ENCODE measurements around the gene JAG2. TPM values are rescaled to one million over a fixed set of nuclear protein-coding genes. Genes with fewer than 3 reads are reported as not detected.

JAG2 gene
- total and polyA plus RNA-seq, 2 experiments from 2014 or later = 1.5 TPM; not detected in 1

GRCh38 chr14:105145381-105146180 lies 23.0 kb downstream of the JAG2 start:
- Histone ChIP-seq H3K4me2 (ENCODE audit: unreplicated experiment) (no peak overlapping the region), H3K4me3 (no peak overlapping the region), H3K27ac (no peak overlapping the region), H4K20me1 (ENCODE audit: insufficient read depth) (no peaks in the 10 kb centered on the region), H2AFZ (no peak overlapping the region), H3K4me1 (ENCODE audit: insufficient read depth) (no peaks in the 10 kb centered on the region), H3K9ac (no peak overlapping the region), H3K9me2 (ENCODE audit: insufficient read depth) (no peaks in the 10 kb centered on the region), H3K9me3 (ENCODE audit: low read depth) (no peaks in the 10 kb centered on the region), H3F3A (ENCODE audit: insufficient read depth) (no peaks in the 10 kb centered on the region), H3K36me3 (ENCODE audit: low read depth) (no peaks in the 10 kb centered on the region), H3K79me2 (ENCODE audit: insufficient read depth) (no peaks in the 10 kb centered on the region), H3K27me3 (replicated peaks; ENCODE audit: insufficient read depth) (no peaks in the 10 kb centered on the region)
- no peak for DNase-seq
- in situ Hi-C loops (cut with MboI) = no loop called here
- 76 to 81% methylated on average over 24 of the region's 28 CpGs for WGBS, 2 experiments (ENCODE audit: low coverage in 1 of 2, low lambda C conversion rate in 2 of 2, missing lambda C conversion rate in 2 of 2)
- TF ChIP-seq EZH2 (IDR thresholded peaks at IDR 0.05; ENCODE audit: insufficient read depth, poor library complexity, severe bottlenecking) (no peak), EZH2phosphoT487 (IDR thresholded peaks at IDR 0.05; ENCODE audit: insufficient read depth, low read depth) (no peak)

GRCh38 chr14:105144666-105145380 lies 23.8 kb downstream of the JAG2 start:
- Histone ChIP-seq H3K4me2 (ENCODE audit: unreplicated experiment) (no peak overlapping the region), H3K27me3 (replicated peaks; ENCODE audit: insufficient read depth) (no peaks in the 10 kb centered on the region), H3K27ac (no peak overlapping the region), H3F3A (ENCODE audit: insufficient read depth) (no peaks in the 10 kb centered on the region), H3K4me3 (no peak overlapping the region), H4K20me1 (ENCODE audit: insufficient read depth) (no peaks in the 10 kb centered on the region), H3K36me3 (ENCODE audit: low read depth) (no peaks in the 10 kb centered on the region), H3K4me1 (ENCODE audit: insufficient read depth) (no peaks in the 10 kb centered on the region), H3K9ac (no peak overlapping the region), H3K9me3 (ENCODE audit: low read depth) (no peaks in the 10 kb centered on the region), H3K9me2 (ENCODE audit: insufficient read depth) (no peaks in the 10 kb centered on the region), H2AFZ (no peak overlapping the region), H3K79me2 (ENCODE audit: insufficient read depth) (no peaks in the 10 kb centered on the region)
- DNase-seq = no peak
- TF ChIP-seq EZH2phosphoT487 (IDR thresholded peaks at IDR 0.05; ENCODE audit: insufficient read depth, low read depth) (no peak), EZH2 (IDR thresholded peaks at IDR 0.05; ENCODE audit: insufficient read depth, poor library complexity, severe bottlenecking) (no peak)
- WGBS, 2 experiments (ENCODE audit: low coverage in 1 of 2, low lambda C conversion rate in 2 of 2, missing lambda C conversion rate in 2 of 2) = 83 to 86% methylated on average over 26 to 30 of the region's 32 CpGs
- in situ Hi-C loops (cut with MboI) = no loop called here

GRCh38 chr14:105144026-105144665 lies 24.4 kb downstream of the JAG2 start:
- Histone ChIP-seq H3F3A (ENCODE audit: insufficient read depth) (no peaks in the 10 kb centered on the region), H3K4me3 (no peak overlapping the region), H4K20me1 (ENCODE audit: insufficient read depth) (no peaks in the 10 kb centered on the region), H3K36me3 (ENCODE audit: low read depth) (no peaks in the 10 kb centered on the region), H3K9me2 (ENCODE audit: insufficient read depth) (no peaks in the 10 kb centered on the region), H3K4me1 (ENCODE audit: insufficient read depth) (no peaks in the 10 kb centered on the region), H3K27ac (no peak overlapping the region), H3K9ac (no peak overlapping the region), H3K27me3 (replicated peaks; ENCODE audit: insufficient read depth) (no peaks in the 10 kb centered on the region), H3K9me3 (ENCODE audit: low read depth) (no peaks in the 10 kb centered on the region), H3K4me2 (ENCODE audit: unreplicated experiment) (no peak overlapping the region), H3K79me2 (ENCODE audit: insufficient read depth) (no peaks in the 10 kb centered on the region), H2AFZ (no peak overlapping the region)
- TF ChIP-seq EZH2 (IDR thresholded peaks at IDR 0.05; ENCODE audit: insufficient read depth, poor library complexity, severe bottlenecking) = no peak
- TF ChIP-seq EZH2phosphoT487 (IDR thresholded peaks at IDR 0.05; ENCODE audit: insufficient read depth, low read depth) = no peak
- no peak for DNase-seq
- 58 to 74% methylated on average over 8 to 16 of the region's 16 CpGs for WGBS, 2 experiments (ENCODE audit: low coverage in 1 of 2, low lambda C conversion rate in 2 of 2, missing lambda C conversion rate in 2 of 2)
- in situ Hi-C loops (cut with MboI) = no loop called here

GRCh38 chr14:105143451-105144025 lies 25.0 kb downstream of the JAG2 start:
- no peaks in the 10 kb centered on the region for H3F3A ChIP-seq (ENCODE audit: insufficient read depth)
- H3K9ac ChIP-seq = no peak overlapping the region
- H3K79me2 ChIP-seq (ENCODE audit: insufficient read depth) = no peaks in the 10 kb centered on the region
- no peaks in the 10 kb centered on the region for H3K27me3 ChIP-seq (replicated peaks; ENCODE audit: insufficient read depth)
- no peak overlapping the region for H3K4me2 ChIP-seq (ENCODE audit: unreplicated experiment)
- H2AFZ ChIP-seq = no peak overlapping the region
- no peak overlapping the region for H3K4me3 ChIP-seq
- DNase-seq = no peak
- H4K20me1 ChIP-seq (ENCODE audit: insufficient read depth) = no peaks in the 10 kb centered on the region
- TF ChIP-seq EZH2phosphoT487 (IDR thresholded peaks at IDR 0.05; ENCODE audit: insufficient read depth, low read depth) (no peak), EZH2 (IDR thresholded peaks at IDR 0.05; ENCODE audit: insufficient read depth, poor library complexity, severe bottlenecking) (no peak)
- no peaks in the 10 kb centered on the region for H3K9me2 ChIP-seq (ENCODE audit: insufficient read depth)
- no peaks in the 10 kb centered on the region for H3K36me3 ChIP-seq (ENCODE audit: low read depth)
- in situ Hi-C loops (cut with MboI) = no loop called here
- 87% methylated on average over 20 to 27 of the region's 27 CpGs for WGBS, 2 experiments (ENCODE audit: low coverage in 1 of 2, low lambda C conversion rate in 2 of 2, missing lambda C conversion rate in 2 of 2)
- H3K4me1 ChIP-seq (ENCODE audit: insufficient read depth) = no peaks in the 10 kb centered on the region
- H3K27ac ChIP-seq = no peak overlapping the region
- no peaks in the 10 kb centered on the region for H3K9me3 ChIP-seq (ENCODE audit: low read depth)

Data from GM23248 (cell line).